NCI-H2227 (cell line): ENCODE results near the gene RNU5B-1.

Source experiments
- DNase-seq: peaks from one replicate; lab custom pipeline; 2025; ENCODE audit not compliant: unreplicated experiment; lab: John Stamatoyannopoulos, UW

The RNU5B-1 gene

GRCh38 chr15:65304381-65305149 is at the start of gene RNU5B-1:
Gene RNU5B-1, plus strand, starts transcription at chr15:65304677.
- DNase-seq = peak; percentile 89

- DNase-seq = no peak
These were observed 49.7 kb upstream of the RNU5B-1 start for GRCh38 chr15:65254758-65255157.

GRCh38 chr15:65255486-65256140 is 48.9 kb upstream of the RNU5B-1 start:
- DNase-seq = no peak

- DNase-seq = no peak
These were observed 45.9 kb upstream of the RNU5B-1 start for GRCh38 chr15:65258375-65259262.

DNA sequence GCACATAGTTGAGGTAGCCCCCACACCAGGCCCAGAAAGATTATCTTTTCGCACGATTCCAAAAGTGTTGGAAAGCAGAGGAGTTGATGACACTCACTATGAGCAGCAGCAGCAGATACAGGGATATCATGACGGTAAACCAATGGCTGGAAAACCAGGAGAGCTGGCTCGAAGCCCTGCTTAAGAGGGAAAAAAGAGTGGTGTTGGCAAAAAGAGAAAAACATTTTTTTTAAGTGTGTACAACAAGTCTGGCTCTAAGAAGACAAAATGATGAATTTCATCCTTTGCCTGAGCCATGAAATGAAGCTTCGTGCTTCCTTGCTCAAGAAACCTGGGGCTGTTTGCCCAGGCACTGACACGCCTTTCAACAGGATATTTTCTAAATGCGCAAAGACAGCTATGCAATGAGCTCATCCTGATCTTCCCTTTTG is 45.1 kb upstream of the RNU5B-1 start:
- no peak for DNase-seq

- DNase-seq = no peak
These were observed 43.5 kb upstream of the RNU5B-1 start for GRCh38 chr15:65260968-65261367.

DNA sequence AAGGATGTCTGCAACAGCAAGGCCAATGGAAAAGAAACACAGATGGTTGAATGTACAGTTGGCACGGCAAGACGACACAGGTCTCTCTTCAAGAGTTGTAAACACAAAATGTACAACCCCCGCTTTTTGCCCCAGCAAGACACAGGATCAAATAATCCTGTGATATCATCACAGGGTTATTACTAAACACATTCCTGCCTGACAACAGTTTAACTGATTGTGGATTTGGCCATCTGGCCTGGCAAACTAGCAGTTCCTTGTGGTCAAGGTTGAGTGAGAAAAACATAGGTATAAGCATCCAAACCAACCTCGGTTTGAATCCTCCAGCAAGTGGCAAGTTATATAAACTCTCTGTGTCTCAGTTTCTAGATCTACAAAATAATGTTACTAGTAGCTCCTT is 41.2 kb upstream of the RNU5B-1 start:
- DNase-seq = no peak

DNA sequence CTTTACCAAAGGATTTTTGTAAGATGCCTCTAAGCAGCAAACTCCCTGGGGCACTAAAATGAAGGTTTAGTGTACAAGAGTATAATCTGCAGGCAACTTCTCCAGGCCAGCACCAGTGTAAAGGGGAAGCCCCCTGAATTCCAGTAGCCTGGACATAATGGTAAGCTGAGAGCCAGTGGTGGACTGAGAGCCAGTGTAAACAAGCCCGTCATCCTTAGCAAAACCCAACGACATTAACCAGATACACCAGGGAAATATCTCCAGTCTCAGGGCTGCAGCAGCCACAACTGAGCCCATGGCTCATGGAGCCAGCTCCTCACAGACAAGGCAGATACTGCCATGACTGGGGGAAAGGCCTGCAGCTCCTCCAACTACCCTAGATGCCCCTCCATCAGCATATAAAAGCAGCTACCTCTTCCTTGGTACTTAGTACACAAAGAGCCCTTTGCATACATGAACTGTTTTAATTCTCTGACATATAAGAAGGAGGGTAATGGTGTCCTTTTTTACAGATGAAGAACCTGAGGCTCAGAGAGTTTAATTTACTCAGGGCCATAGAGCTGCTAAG is 39.5 kb upstream of the RNU5B-1 start:
- DNase-seq = no peak

GRCh38 chr15:65266469-65266868 is 38.0 kb upstream of the RNU5B-1 start:
- DNase-seq = no peak

DNA sequence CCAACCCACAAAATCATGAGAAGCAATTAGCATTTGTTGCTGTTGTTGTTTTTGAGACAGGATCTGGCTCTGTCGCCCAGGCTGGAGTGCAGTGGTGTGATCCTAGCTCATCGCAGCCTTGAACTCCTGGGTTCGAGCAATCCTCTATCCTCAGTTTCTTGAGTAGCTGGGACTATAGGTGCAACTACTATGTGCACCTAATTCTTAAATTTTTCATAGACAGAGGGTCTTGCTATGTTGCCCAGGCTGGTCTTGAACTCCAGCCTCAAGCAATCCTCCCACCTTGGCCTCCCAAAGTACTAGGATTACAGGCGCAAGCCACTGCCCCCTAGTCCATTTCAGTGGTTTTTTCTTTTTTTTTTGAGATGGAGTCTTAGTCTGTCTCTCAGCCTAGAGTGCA is 36.1 kb upstream of the RNU5B-1 start:
- DNase-seq = no peak

DNA sequence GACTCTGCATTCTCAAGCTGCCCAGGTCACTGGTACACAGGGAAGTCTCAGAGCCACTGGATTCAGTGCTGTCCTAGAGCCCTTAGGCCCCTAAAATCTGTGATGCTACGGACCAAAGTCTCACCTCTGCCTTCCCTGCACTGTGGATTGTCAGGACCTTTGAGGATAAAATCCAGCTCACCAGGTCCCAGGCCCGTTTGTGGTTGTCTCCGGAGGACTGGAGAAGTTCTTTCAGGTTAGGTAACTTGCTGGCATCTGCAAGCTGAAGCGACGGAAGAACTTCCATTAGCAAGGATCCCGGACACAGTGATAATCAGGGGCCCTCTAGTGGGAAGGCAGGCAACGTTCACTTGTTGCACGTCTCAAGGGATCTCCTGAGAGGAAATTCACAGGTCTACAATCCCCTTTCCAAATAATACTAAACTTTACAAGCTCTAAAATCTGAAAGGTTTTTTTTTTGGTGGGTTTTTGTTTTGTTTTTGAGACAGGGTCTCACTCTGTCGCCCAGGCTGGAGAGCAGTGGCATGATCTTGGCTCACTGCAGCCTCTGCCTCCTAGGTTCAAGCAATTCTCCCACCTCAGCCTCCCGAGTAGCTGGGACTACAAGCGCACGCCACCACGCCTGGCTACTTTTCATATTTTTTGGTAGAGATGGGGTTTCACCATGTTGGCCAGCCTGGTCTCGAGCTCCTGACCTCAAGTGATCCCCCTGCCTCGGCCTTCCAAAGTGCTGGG is 33.5 kb upstream of the RNU5B-1 start:
- DNase-seq = peak; percentile 36

DNA sequence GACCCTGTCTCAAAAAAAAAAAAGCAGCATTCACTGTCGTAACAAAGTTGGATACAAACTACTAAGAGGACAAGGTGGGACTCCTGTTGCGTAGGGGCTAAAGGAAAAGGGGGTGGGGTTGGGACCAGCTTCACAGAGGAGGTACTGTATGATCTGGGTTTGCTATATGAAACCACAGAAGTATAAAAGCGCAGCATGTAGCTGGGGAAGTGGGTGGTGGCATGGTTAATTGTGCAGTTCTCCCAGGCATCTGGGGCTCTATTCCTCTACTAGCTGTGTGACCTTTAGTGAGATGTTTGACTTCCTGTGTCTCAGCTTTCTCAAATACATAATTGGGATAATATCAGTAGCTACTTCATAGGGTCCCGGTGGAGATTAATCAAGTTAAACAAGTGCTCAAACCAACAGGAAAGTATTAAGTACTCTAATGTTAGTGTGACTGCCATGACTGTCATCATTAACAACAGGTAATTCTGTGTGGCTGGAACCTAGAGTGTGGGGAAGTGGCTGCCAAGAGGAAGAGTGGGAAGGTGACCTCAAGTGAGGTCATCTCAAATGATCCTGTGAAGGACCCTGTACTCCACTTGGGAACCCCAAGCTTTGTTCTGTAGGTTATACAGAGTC is 29.3 kb upstream of the RNU5B-1 start:
- DNase-seq = no peak

- no peak for DNase-seq
These were observed 28.8 kb upstream of the RNU5B-1 start for GRCh38 chr15:65275728-65276126.

GRCh38 chr15:65277015-65277414 is 27.5 kb upstream of the RNU5B-1 start:
- DNase-seq = no peak

DNA sequence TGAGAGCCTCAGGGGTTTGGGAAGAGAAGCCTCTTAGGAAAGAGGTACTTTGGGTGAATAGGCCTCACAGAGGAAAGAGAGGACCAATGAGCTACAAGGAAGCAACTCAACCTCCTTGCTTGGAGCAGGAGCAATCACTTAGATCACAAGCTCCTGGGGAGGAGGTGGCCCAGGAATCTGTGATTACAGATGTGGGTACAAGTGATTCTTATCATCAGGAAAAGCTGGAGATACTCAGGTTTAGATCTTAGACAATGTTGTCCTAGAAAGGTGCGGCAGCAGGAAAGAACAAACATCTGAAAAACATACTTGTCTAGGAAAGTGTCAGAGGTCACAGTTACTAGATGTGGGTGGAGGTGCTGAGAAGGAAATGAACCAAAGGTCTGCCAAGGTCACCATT is 26.0 kb upstream of the RNU5B-1 start:
- no peak for DNase-seq

- no peak for DNase-seq
These were observed 19.0 kb upstream of the RNU5B-1 start for GRCh38 chr15:65285291-65286068.

DNA sequence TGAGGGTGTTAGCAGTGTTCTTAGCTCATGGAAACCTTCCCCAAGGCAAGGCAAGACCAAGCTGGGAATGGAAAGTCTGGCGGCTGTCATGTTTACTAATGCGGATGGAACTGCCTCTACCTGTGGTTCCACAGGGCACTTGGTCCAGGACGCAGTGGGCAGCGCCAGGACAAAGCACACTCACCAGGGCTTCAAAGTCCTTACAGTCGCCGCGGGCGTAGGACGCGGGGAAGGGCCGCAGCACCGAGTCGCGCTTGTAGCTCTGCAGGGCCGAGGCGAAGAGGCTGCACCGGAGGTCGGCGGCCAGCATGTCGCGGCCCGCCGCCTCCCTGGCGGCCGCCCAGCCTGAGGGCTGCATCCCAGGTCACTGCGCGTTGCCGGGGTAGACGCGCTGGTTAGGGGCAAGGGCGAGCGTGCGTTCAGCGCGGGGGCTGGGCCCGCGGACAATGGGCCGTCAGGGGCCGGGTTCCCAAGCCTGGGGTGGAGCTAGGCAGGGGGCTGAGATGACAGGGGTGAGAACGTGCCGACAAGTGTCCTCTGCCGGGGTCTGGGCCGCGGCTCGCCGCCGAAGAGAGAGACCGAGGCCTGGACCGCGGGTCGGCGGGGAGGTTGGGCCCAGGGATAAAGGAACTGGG is 18.3 kb upstream of the RNU5B-1 start:
- DNase-seq = peak; percentile 61

GRCh38 chr15:65286704-65287519 is 17.6 kb upstream of the RNU5B-1 start, which contains the start of gene PARP16:
Gene PARP16, minus strand, starts transcription at chr15:65286883. Its CDS starts 457 bp downstream, at chr15:65286426.
- DNase-seq = peak; percentile 94
